T-cell (primary cell): Measurements from ENCODE around the gene C19orf53. TPM values are rescaled to one million over a fixed set of nuclear protein-coding genes. Genes with fewer than 3 reads are reported as not detected.
A peak's percentile ranks its signal among the peaks of the same experiment; 100 is the strongest.

Experiments used
- ATAC-seq, 4 experiments: fragments of 200-7000 bp in 3 of 4; fragments of 150-1000 bp in 1 of 4; cut with Tn5 transposase; replicated peaks in 1 of 4; 1 replicate in 3 of 4; 2 replicates in 1 of 4; pipeline ENCODE4 v1.10.0; 2021; ENCODE audit warnings: moderate library complexity in 3 of 4, mild to moderate bottlenecking in 2 of 4, moderate number of reproducible peaks in 1 of 4
- CTCF ChIA-PET, 2 donors: fragments of 300-600 bp; sonication (Branson Sonifier 250); formaldehyde crosslinking; loops; one replicate each; lab custom pipeline; 2022; ENCODE audit warnings: antibody characterized with exemption in 2 of 2; lab: Charles Lee
- POLR2A ChIA-PET, 2 donors: fragments of 300-600 bp; sonication (Branson Sonifier 250); formaldehyde crosslinking; loops; one replicate each; lab custom pipeline; 2022; ENCODE audit warnings: antibody characterized with exemption in 2 of 2; lab: Charles Lee
- DNase-seq, 35 experiments: peaks; one replicate each; pipeline versions ENCODE4 v3.0.0 to v3.0.0-alpha.2; 2013 to 2023
- H3K27ac ChIP-seq: one replicate; pipeline ENCODE4 v1.5.1; 2013; ENCODE audit warnings: low read length
- H3K27me3 ChIP-seq, 2 experiments: replicated peaks in 1 of 2; 1 replicate in 1 of 2; 2 replicates in 1 of 2; pipeline versions ENCODE4 v1.6.1 to v1.7.0; 2013; ENCODE audit warnings: low read length in 1 of 2, mixed read lengths in 1 of 2; ENCODE audit not compliant: control insufficient read depth in 2 of 2, insufficient read depth in 2 of 2; ENCODE audit errors: extremely low read depth in 1 of 2
- H3K36me3 ChIP-seq, 2 donors: 1 replicate in 1 of 2; 2 replicates in 1 of 2; pipeline versions ENCODE4 v1.6.1 to v1.7.0; 2013; ENCODE audit warnings: low read length in 1 of 2; ENCODE audit not compliant: control insufficient read depth in 2 of 2, insufficient read depth in 1 of 2; ENCODE audit errors: extremely low read depth in 1 of 2
- H3K4me1 ChIP-seq, 2 experiments: 1 replicate in 1 of 2; 2 replicates in 1 of 2; pipeline versions ENCODE4 v1.6.1 to v1.7.0; 2013; ENCODE audit warnings: low read length in 2 of 2, mixed read lengths in 1 of 2; ENCODE audit not compliant: insufficient read depth in 2 of 2, control insufficient read depth in 1 of 2; ENCODE audit errors: extremely low read depth in 1 of 2
- H3K4me3 ChIP-seq, 2 donors: 1 replicate in 1 of 2; 2 replicates in 1 of 2; pipeline versions ENCODE4 v1.5.1 to v1.7.0; 2013; ENCODE audit warnings: mild to moderate bottlenecking in 2 of 2, low read length in 1 of 2, moderate library complexity in 1 of 2; ENCODE audit not compliant: control insufficient read depth in 1 of 2; ENCODE audit errors: extremely low read depth in 1 of 2
- H3K9me3 ChIP-seq: 2 replicates; pipeline ENCODE4 v1.7.0; 2013
- H3K27ac Mint-ChIP-seq, 2 donors: one replicate each; pipeline ENCODE4 v1.8.0; 2020 to 2021; ENCODE audit warnings: mild to moderate bottlenecking in 2 of 2, mixed read lengths in 2 of 2
- H3K27me3 Mint-ChIP-seq, 2 donors: one replicate each; pipeline ENCODE4 v1.8.0; 2021 to 2022; ENCODE audit warnings: mixed read lengths in 2 of 2
- H3K36me3 Mint-ChIP-seq: one replicate; pipeline ENCODE4 v1.8.0; 2021; ENCODE audit warnings: mixed read lengths
- H3K4me1 Mint-ChIP-seq, 3 donors: one replicate each; pipeline ENCODE4 v1.8.0; 2020 to 2022; ENCODE audit warnings: mixed read lengths in 3 of 3, mild to moderate bottlenecking in 1 of 3
- H3K4me3 Mint-ChIP-seq, 3 donors: one replicate each; pipeline ENCODE4 v1.8.0; 2020 to 2022; ENCODE audit warnings: mild to moderate bottlenecking in 3 of 3, mixed read lengths in 3 of 3, moderate library complexity in 3 of 3
- H3K9me3 Mint-ChIP-seq, 3 donors: one replicate each; pipeline ENCODE4 v1.8.0; 2020 to 2022; ENCODE audit warnings: mixed read lengths in 3 of 3
- WGBS: methylation state at CpG from one replicate; pipeline ENCODE4 v1.1.5; 2013; ENCODE audit warnings: missing lambda C conversion rate; ENCODE audit not compliant: insufficient coverage; 5-methylcytosine and 5-hydroxymethylcytosine counted together
- total RNA-seq, 35 experiments: library from RNA in 6 of 35; stranded (reverse) in 6 of 35; fragments of 120-200 nt in 1 of 35; gene quantifications; one replicate each; pipeline versions ENCODE4 v1.2.1 to v1.2.4 and lab custom pipeline; 2013 to 2026

Gene C19orf53
- total RNA-seq (10 to 100 TPM; 69.7 to 82.1 (median 76.8) TPM), total RNA-seq (lab: John Stamatoyannopoulos, UW) (33.4 to 68.0 (median 46.1) reads per million in 29 experiments)
- total RNA-seq (2013), result 102 TPM

- peaks cover 9 to 27% of the 10 kb centered on the region in 2 experiments for H3K4me1 ChIP-seq
- peak; percentile 70 to 92 (median 82) for DNase-seq
- H3K36me3 ChIP-seq, result peaks cover 12 to 41% of the 10 kb centered on the region in 2 donors
- peak within 1 kb of the TSS; percentile 67 for H3K27ac ChIP-seq
- CTCF ChIA-PET, result interaction anchor here (0.5 to 2.2 kb wide), 7 partner anchors 20 to 342 kb away, joined by 3 to 13 read pairs (median 5); partner anchors contain the start of gene ZSWIM4 (in 1 of the 2)
- WGBS, result under 1% methylated on average over 52 of the region's 61 CpGs
- H3K4me3 ChIP-seq, result peak within 1 kb of the TSS; percentile 69 to 87
- no peaks in the 10 kb centered on the region for H3K27me3 ChIP-seq
- Mint-ChIP-seq H3K27me3 (no peaks in the 10 kb centered on the region), H3K4me1 (peaks cover 25 to 29% (median 28%) of the 10 kb centered on the region in 3 donors), H3K36me3 (peaks cover 27% of the 10 kb centered on the region), H3K4me3 (peak within 1 kb of the TSS; percentile 96 to 100 (median 98)), H3K27ac (peak within 1 kb of the TSS; percentile 92 to 97), H3K9me3 (no peaks in the 10 kb centered on the region)
- ATAC-seq, result peak; percentile 95 to 99 (median 99)
- no peaks in the 10 kb centered on the region for H3K9me3 ChIP-seq
- POLR2A ChIA-PET, result interaction anchor here (0.5 to 0.7 kb wide), 4 partner anchors 9 to 608 kb away, joined by 3 to 4 read pairs (median 3); no protein-coding TSS in a partner anchor
Measured at GRCh38 chr19:13774217-13775191, at the start of gene C19orf53. C19orf53 (plus strand) TSS chr19:13774456; CDS start chr19:13774478, 22 bp downstream.

GRCh38 chr19:13726323-13726722 is 47.9 kb upstream of the C19orf53 start:
- Mint-ChIP-seq H3K27me3 (no peaks in the 10 kb centered on the region), H3K36me3 (no peaks in the 10 kb centered on the region), H3K9me3 (no peaks in the 10 kb centered on the region), H3K4me3 (no peak overlapping the region), H3K4me1 (peaks cover 7 to 13% (median 8%) of the 10 kb centered on the region in 3 donors), H3K27ac (no peak overlapping the region)
- peaks cover 0 to 9% of the 10 kb centered on the region in 2 experiments for H3K4me1 ChIP-seq
- H3K36me3 ChIP-seq, result no peaks in the 10 kb centered on the region
- ChIA-PET POLR2A (interaction anchor here in 1 of 2 donors (0.6 kb wide), 1 partner anchor 74 kb away, joined by 3 read pairs; no protein-coding TSS in a partner anchor), CTCF (no interaction called here)
- WGBS, result 94% methylated on average over 2 of the region's 5 CpGs
- H3K27ac ChIP-seq, result no peak overlapping the region
- no peak for DNase-seq
- H3K27me3 ChIP-seq, result peaks cover 0 to 7% of the 10 kb centered on the region in 2 experiments
- no peaks in the 10 kb centered on the region for H3K9me3 ChIP-seq
- no peak overlapping the region for H3K4me3 ChIP-seq
- ATAC-seq, result no peak

GRCh38 chr19:13727798-13728197 is 46.5 kb upstream of the C19orf53 start:
- H3K36me3 Mint-ChIP-seq, result no peaks in the 10 kb centered on the region
- peaks cover 0 to under 1% of the 10 kb centered on the region in 2 experiments for H3K27me3 ChIP-seq
- no peak overlapping the region for H3K27ac Mint-ChIP-seq
- ChIA-PET CTCF (no interaction called here), POLR2A (interaction anchor here in 1 of 2 donors (0.6 kb wide), 1 partner anchor 21 kb away, joined by 4 read pairs; no protein-coding TSS in a partner anchor)
- WGBS, result no CpG with 5 or more reads among the region's 8 CpGs
- H3K27ac ChIP-seq, result no peak overlapping the region
- no peaks in the 10 kb centered on the region for H3K36me3 ChIP-seq
- DNase-seq (no peak), ATAC-seq (no peak)
- H3K4me1 ChIP-seq, result peaks cover 5 to 17% of the 10 kb centered on the region in 2 experiments
- peaks cover 12 to 20% (median 16%) of the 10 kb centered on the region in 3 donors for H3K4me1 Mint-ChIP-seq
- no peaks in the 10 kb centered on the region for H3K9me3 Mint-ChIP-seq
- H3K4me3 Mint-ChIP-seq, result no peak overlapping the region
- H3K9me3 ChIP-seq, result no peaks in the 10 kb centered on the region
- H3K4me3 ChIP-seq, result no peak overlapping the region
- H3K27me3 Mint-ChIP-seq, result no peaks in the 10 kb centered on the region

GRCh38 chr19:13729859-13730258 is 44.4 kb upstream of the C19orf53 start:
- H3K27ac Mint-ChIP-seq, result peak overlapping the region in 1 of 2 donors; percentile 45

GRCh38 chr19:13731147-13731964 is 42.9 kb upstream of the C19orf53 start:
- peaks cover 0 to 6% of the 10 kb centered on the region in 2 donors for H3K36me3 ChIP-seq
- no peaks in the 10 kb centered on the region for H3K27me3 Mint-ChIP-seq
- WGBS, result 2% methylated on average over 33 of the region's 39 CpGs
- peak overlapping the region; percentile 27 for H3K27ac ChIP-seq
- H3K4me1 ChIP-seq, result peaks cover 5 to 17% of the 10 kb centered on the region in 2 experiments
- ATAC-seq (peak; percentile 100), DNase-seq (peak; percentile 84 to 97 (median 92))
- H3K4me3 Mint-ChIP-seq, result peak overlapping the region; percentile 75 to 94 (median 81)
- CTCF ChIA-PET, result interaction anchor here in 1 of 2 donors (0.6 to 1.2 kb wide), 5 partner anchors 10 to 792 kb away, joined by 3 to 10 read pairs (median 3); a partner anchor contains a TSS
- POLR2A ChIA-PET, result interaction anchor here (0.6 to 0.7 kb wide), 4 partner anchors 17 to 326 kb away, joined by 3 to 4 read pairs (median 3); partner anchors contain the start of gene C19orf53 (in 1 of the 2)
- no peaks in the 10 kb centered on the region for H3K27me3 ChIP-seq
- no peaks in the 10 kb centered on the region for H3K36me3 Mint-ChIP-seq
- H3K9me3 ChIP-seq, result no peaks in the 10 kb centered on the region
- H3K4me1 Mint-ChIP-seq, result peaks cover 12 to 20% (median 16%) of the 10 kb centered on the region in 3 donors
- H3K4me3 ChIP-seq, result peak overlapping the region; percentile 61 to 71
- H3K9me3 Mint-ChIP-seq, result no peaks in the 10 kb centered on the region
- peak overlapping the region; percentile 88 to 97 for H3K27ac Mint-ChIP-seq

More at GRCh38 chr19:13729859-13730258, 44.4 kb upstream of the C19orf53 start:
- H3K9me3 Mint-ChIP-seq, result no peaks in the 10 kb centered on the region
- no peak overlapping the region for H3K4me3 Mint-ChIP-seq
- no peaks in the 10 kb centered on the region for H3K27me3 ChIP-seq
- CTCF ChIA-PET, result interaction anchor here (0.6 to 0.7 kb wide), 2 partner anchors 42 to 132 kb away, joined by 3 to 5 read pairs; no protein-coding TSS in a partner anchor
- H3K27ac ChIP-seq, result no peak overlapping the region
- no peaks in the 10 kb centered on the region for H3K36me3 ChIP-seq
- no peaks in the 10 kb centered on the region for H3K27me3 Mint-ChIP-seq
- ATAC-seq, result no peak
- peaks cover 12 to 20% (median 16%) of the 10 kb centered on the region in 3 donors for H3K4me1 Mint-ChIP-seq
- no CpG with 5 or more reads among the region's 2 CpGs for WGBS
- POLR2A ChIA-PET, result interaction anchor here in 1 of 2 donors (0.6 kb wide), 1 partner anchor 129 kb away, joined by 3 read pairs; no protein-coding TSS in a partner anchor
- no peaks in the 10 kb centered on the region for H3K36me3 Mint-ChIP-seq
- H3K9me3 ChIP-seq, result no peaks in the 10 kb centered on the region
- no peak for DNase-seq
- no peak overlapping the region for H3K4me3 ChIP-seq
- H3K4me1 ChIP-seq, result peaks cover 5 to 17% of the 10 kb centered on the region in 2 experiments
